K562 (cell line): ENCODE data around the gene AGAP1. TPM values are rescaled to one million over a fixed set of nuclear protein-coding genes. Genes with fewer than 3 reads are reported as not detected.

Experiments used
- ATAC-seq: fragments of 200-7000 bp; cut with Tn5 transposase; 3 replicates; pipeline ENCODE4 v1.9.1; 2020; ENCODE audit warnings: moderate library complexity
- BruUV-seq: library from RNA; stranded (reverse); fragments of 400-500 nt; replicated peaks from 2 replicates; lab custom pipeline; 2021; lab: Mats Ljungman, UMichigan
- CTCF ChIA-PET: fragments of 300-600 bp; formaldehyde crosslinking; extraction: SDS; loops from one replicate; lab custom pipeline; 2021; ENCODE audit warnings: low intra/inter-chr PET ratio; lab: Yijun Ruan, JAX
- POLR2A ChIA-PET: fragments of 300-600, 350-650 bp; sonication (Branson Sonifier 250); formaldehyde crosslinking; extraction: SDS; loops from one replicate; lab custom pipeline; 2021; ENCODE audit warnings: antibody characterized with exemption, inconsistent platforms; lab: Yijun Ruan, JAX
- DNase-seq, 4 experiments: peaks; one replicate each; pipeline versions ENCODE4 v3.0.0 to v3.0.0-alpha.2; 2011 to 2018; ENCODE audit warnings: low spot score in 3 of 4, mixed read lengths in 3 of 4; ENCODE audit errors: extremely low read depth in 1 of 4
- FAIRE-seq: peaks from 2 replicates; lab custom pipeline; 2011; peaks lifted over from hg19 to GRCh38; lab: Jason Lieb, UNC
- H2AFZ ChIP-seq: 2 replicates; pipeline ENCODE4 v1.6.0; 2011; ENCODE audit warnings: low read depth, low read length, control low read depth, inconsistent platforms
- H3K27ac ChIP-seq: fragments of 200-600 bp; 3 replicates; pipeline ENCODE4 v1.8.0; 2011; ENCODE audit warnings: low read depth, mild to moderate bottlenecking, control low read depth, inconsistent platforms, low read length, moderate library complexity, mixed read lengths; ENCODE audit errors: extremely low read depth
- H3K27me3 ChIP-seq, 2 experiments: fragments of 300-600 bp in 1 of 2; 2 replicates in 1 of 2; 3 replicates in 1 of 2; pipeline versions ENCODE4 v1.6.0 to v1.8.0; 2011; ENCODE audit warnings: inconsistent platforms in 2 of 2, low read length in 2 of 2, mild to moderate bottlenecking in 1 of 2, mixed read lengths in 1 of 2, moderate library complexity in 1 of 2; ENCODE audit not compliant: control insufficient read depth in 2 of 2, insufficient read depth in 2 of 2
- H3K36me3 ChIP-seq: fragments of 300-600 bp; 3 replicates; pipeline ENCODE4 v1.8.0; 2011; ENCODE audit warnings: mild to moderate bottlenecking, low read length, inconsistent platforms; ENCODE audit not compliant: control insufficient read depth, insufficient read depth
- H3K4me1 ChIP-seq, 2 experiments: fragments of 200-600 bp in 1 of 2; replicated peaks in 1 of 2; 2 replicates in 1 of 2; 3 replicates in 1 of 2; pipeline versions ENCODE4 v1.5.1 to v1.8.0; 2011; ENCODE audit warnings: inconsistent platforms in 2 of 2, low read length in 2 of 2, mild to moderate bottlenecking in 1 of 2, mixed read lengths in 1 of 2, moderate library complexity in 1 of 2; ENCODE audit not compliant: control insufficient read depth in 2 of 2, insufficient read depth in 2 of 2
- H3K4me2 ChIP-seq: 2 replicates; pipeline ENCODE4 v1.6.1; 2011; ENCODE audit warnings: low read length, control low read depth, inconsistent platforms, mixed read lengths; ENCODE audit not compliant: insufficient read depth
- H3K4me3 ChIP-seq: fragments of 200-600 bp; sonication (generic), shearing (Covaris generic); 2 replicates; pipeline ENCODE4 v1.5.1; 2016; ENCODE audit warnings: control low read depth, inconsistent platforms
- H3K79me2 ChIP-seq: fragments of 200-600 bp; 3 replicates; pipeline ENCODE4 v1.8.0; 2011; ENCODE audit warnings: low read length, inconsistent platforms; ENCODE audit not compliant: control insufficient read depth, insufficient read depth
- H3K9ac ChIP-seq, 2 experiments: 2 replicates each; pipeline versions ENCODE4 v1.6.0 to v1.6.1; 2011; ENCODE audit warnings: low read depth in 2 of 2, low read length in 2 of 2, control low read depth in 1 of 2, inconsistent platforms in 1 of 2, mild to moderate bottlenecking in 1 of 2, mixed read lengths in 1 of 2; ENCODE audit not compliant: insufficient read depth in 1 of 2
- H3K9me1 ChIP-seq: one replicate; pipeline ENCODE4 v1.6.0; 2011; ENCODE audit warnings: inconsistent platforms, mild to moderate bottlenecking, low read length, moderate library complexity; ENCODE audit not compliant: control insufficient read depth, insufficient read depth
- H3K9me3 ChIP-seq: replicated peaks from 2 replicates; pipeline ENCODE4 v1.5.1; 2011; ENCODE audit warnings: low read depth, low read length, inconsistent platforms; ENCODE audit not compliant: control insufficient read depth, insufficient read depth
- H4K20me1 ChIP-seq: replicated peaks from 2 replicates; pipeline ENCODE4 v1.6.1; 2011; ENCODE audit warnings: low read length, inconsistent platforms, mixed read lengths; ENCODE audit not compliant: control insufficient read depth, insufficient read depth
- CBX5 ChIP-seq: IDR thresholded peaks from 2 replicates; pipeline ENCODE4 v1.6.1; 2014; ENCODE audit warnings: low read depth, borderline replicate concordance
- GTF2A2 ChIP-seq: IDR thresholded peaks from 2 replicates; pipeline ENCODE4 v1.6.1; 2016; ENCODE audit warnings: mild to moderate bottlenecking, missing genetic modification characterization, missing compliant biosample characterization
- HOXB6 ChIP-seq: fragments of 250-450 bp; sonication (Bioruptor Pico); IDR thresholded peaks from 2 replicates; pipeline ENCODE4 v1.5.1; 2022; ENCODE audit warnings: mild to moderate bottlenecking, borderline replicate concordance
- KAT2B ChIP-seq: IDR thresholded peaks from one replicate; pipeline ENCODE4 v1.6.1; 2012; ENCODE audit warnings: low read depth, mild to moderate bottlenecking, control low read depth, inconsistent platforms, low read length, moderate library complexity
- MCM5 ChIP-seq: fragments of 450-650 bp; IDR thresholded peaks from 2 replicates; pipeline ENCODE4 v1.6.1; 2016; ENCODE audit warnings: low read depth
- PTBP1 ChIP-seq: fragments of 200-400 bp; formaldehyde crosslinking; IDR thresholded peaks from 2 replicates; pipeline ENCODE4 v1.6.1; 2017; ENCODE audit warnings: low read depth, low read length
- STAT5A ChIP-seq: IDR thresholded peaks from 2 replicates; pipeline ENCODE4 v1.6.1; 2012; ENCODE audit warnings: low read length, inconsistent platforms, borderline replicate concordance
- TCFL5 ChIP-seq: fragments of 250-450 bp; sonication (Bioruptor Pico); conservative IDR thresholded peaks from 2 replicates; pipeline ENCODE4 v1.6.1; 2021; ENCODE audit warnings: mild to moderate bottlenecking, moderate library complexity, matching md5 sums
- YY1 ChIP-seq, 3 experiments: IDR thresholded peaks; 2 replicates each; pipeline ENCODE4 v1.6.1; 2011; ENCODE audit warnings: low read length in 2 of 3, mild to moderate bottlenecking in 2 of 3, moderate library complexity in 2 of 3, borderline replicate concordance in 1 of 3, control low read depth in 1 of 3, low read depth in 1 of 3; ENCODE audit not compliant: insufficient read depth in 3 of 3, insufficient replicate concordance in 2 of 3, control insufficient read depth in 1 of 3, insufficient read length in 1 of 3; ENCODE audit errors: extremely low read depth in 1 of 3
- ZNF830 ChIP-seq: fragments of 250-450 bp; sonication (Bioruptor Pico); IDR thresholded peaks from 2 replicates; pipeline ENCODE4 v1.5.0; 2021; ENCODE audit warnings: mild to moderate bottlenecking
- WGBS: fragments of 100-300 bp; shearing (Covaris generic); methylation state at CpG from one replicate; pipeline ENCODE4 v1.1.6; 2016; ENCODE audit warnings: low coverage, mixed read lengths; ENCODE audit not compliant: insufficient coverage; ENCODE audit errors: missing lambda C conversion rate; 5-methylcytosine and 5-hydroxymethylcytosine counted together
- in situ Hi-C: fragments of 300-500 bp; cut with MboI; formaldehyde crosslinking; loops from 4 replicates; pipeline ENCODE4 v1.15.0; 2018; ENCODE audit warnings: inconsistent platforms, mixed read lengths
- intact Hi-C: fragments of 100-400 bp; cut with micrococcal nuclease; formaldehyde crosslinking; loops from 2 replicates; pipeline ENCODE4 v1.14.2; 2022
- polyA plus RNA-seq, 8 experiments: library from polyadenylated mRNA; depleted of rRNA in 4 of 8; stranded (reverse) in 5 of 8; unstranded in 3 of 8; fragments of >200 nt; fragmentation: Nextera tagmentation in 2 of 8; fragmentation: Illumina TruSeq in 1 of 8; extraction: Ambion mirVana in 2 of 8; extraction: Trizol in 1 of 8; gene quantifications; 2 replicates each; pipeline versions ENCODE4 v1.2.1 to v1.2.3, GENCODE V29; 2011 to 2014; ENCODE audit warnings: inconsistent platforms in 1 of 8, missing spikeins in 1 of 8
- total RNA-seq, 7 experiments: library from RNA; depleted of rRNA in 6 of 7; stranded (reverse); fragments of >200 nt in 6 of 7; fragmentation: Illumina TruSeq in 2 of 7; extraction: Trizol in 2 of 7; gene quantifications; 2 replicates each; pipeline versions ENCODE4 v1.2.1 to v1.2.3, GENCODE V29; 2011 to 2021; ENCODE audit warnings: low replicate concordance in 1 of 7
- TF ChIP-seq, protein P1 (sequence below), 2 experiments: fragments of 150-350 bp in 1 of 2; IDR thresholded peaks; 2 replicates each; pipeline ENCODE4 v1.6.1; 2012 to 2016; ENCODE audit warnings: low read depth in 2 of 2, low read length in 2 of 2, mild to moderate bottlenecking in 1 of 2, moderate library complexity in 1 of 2
- TF ChIP-seq, protein P2 (sequence below): fragments of 450-650 bp; IDR thresholded peaks from 2 replicates; pipeline ENCODE4 v1.7.0; 2016; ENCODE audit warnings: borderline replicate concordance
- TF ChIP-seq, protein P3 (sequence below), 3 experiments: fragments of 200-800 bp in 1 of 3; fragments of 250-450 bp in 1 of 3; fragments of 450-650 bp in 1 of 3; sonication (Bioruptor Pico) in 1 of 3; sonication (Bioruptor generic) in 1 of 3; formaldehyde crosslinking in 1 of 3; IDR thresholded peaks; 2 replicates each; pipeline versions ENCODE4 v1.6.1 to v1.8.0; 2016 to 2022; ENCODE audit warnings: mild to moderate bottlenecking in 2 of 3, missing genetic modification characterization in 2 of 3, missing compliant biosample characterization in 1 of 3, moderate library complexity in 1 of 3

AGAP1 gene
- total and polyA plus RNA-seq, 9 of the 15 experiments (the other 6 are each of a cell fraction or from before 2014, with no cell fraction given): 1.3 to 24.0 (median 10.6) TPM

DNA sequence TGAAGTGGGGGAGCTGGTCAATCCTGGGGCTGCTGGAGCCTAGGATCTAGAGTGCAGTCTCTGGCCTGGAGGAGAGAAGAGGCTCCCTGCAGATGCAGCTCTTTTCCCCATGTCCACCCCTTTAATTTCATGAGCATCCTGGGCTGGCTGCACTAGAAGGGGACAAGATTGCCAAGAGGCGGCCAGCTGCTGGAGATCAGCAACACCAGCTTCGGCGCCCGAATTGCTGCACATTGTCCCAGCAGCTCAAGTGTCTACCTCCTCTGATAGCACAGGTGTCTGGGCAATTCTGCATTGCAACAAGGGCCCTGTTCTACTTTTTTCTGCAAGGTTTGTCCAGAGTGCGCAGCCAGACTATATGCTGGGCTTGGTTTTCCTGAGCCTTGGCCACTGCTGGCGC lies 125.7 kb downstream of the AGAP1 start:
- H3K79me2 ChIP-seq: peaks cover 67% of the 10 kb centered on the region
- no peak for TF ChIP-seq ZNF830
- no peak for TF ChIP-seq MCM5
- TF ChIP-seq PTBP1: no peak
- no peak for TF ChIP-seq YY1 (IDR thresholded peaks at IDR 0.05; ENCODE audit: borderline replicate concordance in 1 of 3, control insufficient read depth in 1 of 3, extremely low read depth in 1 of 3, insufficient read depth in 3 of 3, insufficient read length in 1 of 3, insufficient replicate concordance in 2 of 3, low read depth in 1 of 3, low read length in 2 of 3)
- TF ChIP-seq, protein P1, sequence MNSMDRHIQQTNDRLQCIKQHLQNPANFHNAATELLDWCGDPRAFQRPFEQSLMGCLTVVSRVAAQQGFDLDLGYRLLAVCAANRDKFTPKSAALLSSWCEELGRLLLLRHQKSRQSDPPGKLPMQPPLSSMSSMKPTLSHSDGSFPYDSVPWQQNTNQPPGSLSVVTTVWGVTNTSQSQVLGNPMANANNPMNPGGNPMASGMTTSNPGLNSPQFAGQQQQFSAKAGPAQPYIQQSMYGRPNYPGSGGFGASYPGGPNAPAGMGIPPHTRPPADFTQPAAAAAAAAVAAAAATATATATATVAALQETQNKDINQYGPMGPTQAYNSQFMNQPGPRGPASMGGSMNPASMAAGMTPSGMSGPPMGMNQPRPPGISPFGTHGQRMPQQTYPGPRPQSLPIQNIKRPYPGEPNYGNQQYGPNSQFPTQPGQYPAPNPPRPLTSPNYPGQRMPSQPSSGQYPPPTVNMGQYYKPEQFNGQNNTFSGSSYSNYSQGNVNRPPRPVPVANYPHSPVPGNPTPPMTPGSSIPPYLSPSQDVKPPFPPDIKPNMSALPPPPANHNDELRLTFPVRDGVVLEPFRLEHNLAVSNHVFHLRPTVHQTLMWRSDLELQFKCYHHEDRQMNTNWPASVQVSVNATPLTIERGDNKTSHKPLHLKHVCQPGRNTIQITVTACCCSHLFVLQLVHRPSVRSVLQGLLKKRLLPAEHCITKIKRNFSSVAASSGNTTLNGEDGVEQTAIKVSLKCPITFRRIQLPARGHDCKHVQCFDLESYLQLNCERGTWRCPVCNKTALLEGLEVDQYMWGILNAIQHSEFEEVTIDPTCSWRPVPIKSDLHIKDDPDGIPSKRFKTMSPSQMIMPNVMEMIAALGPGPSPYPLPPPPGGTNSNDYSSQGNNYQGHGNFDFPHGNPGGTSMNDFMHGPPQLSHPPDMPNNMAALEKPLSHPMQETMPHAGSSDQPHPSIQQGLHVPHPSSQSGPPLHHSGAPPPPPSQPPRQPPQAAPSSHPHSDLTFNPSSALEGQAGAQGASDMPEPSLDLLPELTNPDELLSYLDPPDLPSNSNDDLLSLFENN (IDR thresholded peaks at IDR 0.05; ENCODE audit: low read depth in 2 of 2, low read length in 2 of 2): no peak
- TF ChIP-seq KAT2B: no peak
- no peak for TF ChIP-seq CBX5
- no peak for TF ChIP-seq TCFL5 (CRISPR knock-in tag)
- TF ChIP-seq HOXB6 (CRISPR knock-in tag): no peak
- TF ChIP-seq STAT5A: no peak
- TF ChIP-seq, protein P2, sequence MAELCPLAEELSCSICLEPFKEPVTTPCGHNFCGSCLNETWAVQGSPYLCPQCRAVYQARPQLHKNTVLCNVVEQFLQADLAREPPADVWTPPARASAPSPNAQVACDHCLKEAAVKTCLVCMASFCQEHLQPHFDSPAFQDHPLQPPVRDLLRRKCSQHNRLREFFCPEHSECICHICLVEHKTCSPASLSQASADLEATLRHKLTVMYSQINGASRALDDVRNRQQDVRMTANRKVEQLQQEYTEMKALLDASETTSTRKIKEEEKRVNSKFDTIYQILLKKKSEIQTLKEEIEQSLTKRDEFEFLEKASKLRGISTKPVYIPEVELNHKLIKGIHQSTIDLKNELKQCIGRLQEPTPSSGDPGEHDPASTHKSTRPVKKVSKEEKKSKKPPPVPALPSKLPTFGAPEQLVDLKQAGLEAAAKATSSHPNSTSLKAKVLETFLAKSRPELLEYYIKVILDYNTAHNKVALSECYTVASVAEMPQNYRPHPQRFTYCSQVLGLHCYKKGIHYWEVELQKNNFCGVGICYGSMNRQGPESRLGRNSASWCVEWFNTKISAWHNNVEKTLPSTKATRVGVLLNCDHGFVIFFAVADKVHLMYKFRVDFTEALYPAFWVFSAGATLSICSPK: no peak
- TF ChIP-seq, protein P3, sequence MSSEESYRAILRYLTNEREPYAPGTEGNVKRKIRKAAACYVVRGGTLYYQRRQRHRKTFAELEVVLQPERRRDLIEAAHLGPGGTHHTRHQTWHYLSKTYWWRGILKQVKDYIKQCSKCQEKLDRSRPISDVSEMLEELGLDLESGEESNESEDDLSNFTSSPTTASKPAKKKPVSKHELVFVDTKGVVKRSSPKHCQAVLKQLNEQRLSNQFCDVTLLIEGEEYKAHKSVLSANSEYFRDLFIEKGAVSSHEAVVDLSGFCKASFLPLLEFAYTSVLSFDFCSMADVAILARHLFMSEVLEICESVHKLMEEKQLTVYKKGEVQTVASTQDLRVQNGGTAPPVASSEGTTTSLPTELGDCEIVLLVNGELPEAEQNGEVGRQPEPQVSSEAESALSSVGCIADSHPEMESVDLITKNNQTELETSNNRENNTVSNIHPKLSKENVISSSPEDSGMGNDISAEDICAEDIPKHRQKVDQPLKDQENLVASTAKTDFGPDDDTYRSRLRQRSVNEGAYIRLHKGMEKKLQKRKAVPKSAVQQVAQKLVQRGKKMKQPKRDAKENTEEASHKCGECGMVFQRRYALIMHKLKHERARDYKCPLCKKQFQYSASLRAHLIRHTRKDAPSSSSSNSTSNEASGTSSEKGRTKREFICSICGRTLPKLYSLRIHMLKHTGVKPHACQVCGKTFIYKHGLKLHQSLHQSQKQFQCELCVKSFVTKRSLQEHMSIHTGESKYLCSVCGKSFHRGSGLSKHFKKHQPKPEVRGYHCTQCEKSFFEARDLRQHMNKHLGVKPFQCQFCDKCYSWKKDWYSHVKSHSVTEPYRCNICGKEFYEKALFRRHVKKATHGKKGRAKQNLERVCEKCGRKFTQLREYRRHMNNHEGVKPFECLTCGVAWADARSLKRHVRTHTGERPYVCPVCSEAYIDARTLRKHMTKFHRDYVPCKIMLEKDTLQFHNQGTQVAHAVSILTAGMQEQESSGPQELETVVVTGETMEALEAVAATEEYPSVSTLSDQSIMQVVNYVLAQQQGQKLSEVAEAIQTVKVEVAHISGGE (CRISPR knock-in tag; IDR thresholded peaks at IDR 0.05): no peak
- no peak for TF ChIP-seq GTF2A2 (tag)

More for the DNA sequence above, 125.7 kb downstream of the AGAP1 start:
- Histone ChIP-seq H2AFZ (no peak overlapping the region), H3K9me3 (no peaks in the 10 kb centered on the region; the same call in 1 of the 2 replicates), H3K4me1 (no peaks in the 10 kb centered on the region), H3K4me3 (no peak overlapping the region), H4K20me1 (0 out of 2 replicates have a peak, but pooled peaks cover 3% of the 10 kb centered on the region), H3K36me3 (no peaks in the 10 kb centered on the region), H3K9me1 (no peaks in the 10 kb centered on the region), H3K27me3 (no peaks in the 10 kb centered on the region), H3K4me2 (no peak overlapping the region), H3K27ac (no peak overlapping the region), H3K9ac (no peak overlapping the region)
- CTCF ChIA-PET: no interaction called here
- in situ Hi-C loops (no loop called here), intact Hi-C loops (no loop called here)
- POLR2A ChIA-PET: interaction anchor here (0.6 to 1.6 kb wide), 3 partner anchors 8 to 31 kb away, joined by 3 to 6 read pairs (median 4); no protein-coding TSS in a partner anchor
- no TSS peak for BruUV-seq
- WGBS: 96% methylated on average over 4 of the region's 6 CpGs
- FAIRE-seq: no peak
- no peak for DNase-seq
- ATAC-seq: no peak
